CD14-positive monocyte (primary cell): ENCODE data around the gene CLASP1. TPM values are rescaled to one million over a fixed set of nuclear protein-coding genes. Genes with fewer than 3 reads are reported as not detected.

Source experiments
- DNase-seq, 3 donors: peaks; one replicate each; pipeline ENCODE4 v3.0.0-alpha.2; 2011 to 2022
- H2AFZ ChIP-seq: 2 replicates; pipeline ENCODE4 v1.6.0; 2012; ENCODE audit warnings: mild to moderate bottlenecking, low read depth, low read length, inconsistent platforms; ENCODE audit not compliant: insufficient read depth, poor library complexity, severe bottlenecking
- H3K27ac ChIP-seq, 2 donors: 1 replicate in 1 of 2; 2 replicates in 1 of 2; pipeline ENCODE4 v1.5.1; 2012 to 2013; ENCODE audit warnings: low read length in 2 of 2, control low read depth in 1 of 2, inconsistent platforms in 1 of 2, low read depth in 1 of 2, mild to moderate bottlenecking in 1 of 2
- H3K27me3 ChIP-seq, 2 donors: one replicate each; pipeline versions ENCODE4 v1.6.0 to v1.6.1; 2011 to 2013; ENCODE audit warnings: low read length in 2 of 2; ENCODE audit not compliant: control insufficient read depth in 2 of 2, insufficient read depth in 2 of 2
- H3K36me3 ChIP-seq, 2 donors: replicated peaks in 1 of 2; 1 replicate in 1 of 2; 2 replicates in 1 of 2; pipeline versions ENCODE4 v1.5.1 to v1.6.1; 2012 to 2013; ENCODE audit warnings: low read length in 2 of 2, control low read depth in 1 of 2, inconsistent platforms in 1 of 2, mild to moderate bottlenecking in 1 of 2; ENCODE audit not compliant: insufficient read depth in 2 of 2, control insufficient read depth in 1 of 2
- H3K4me1 ChIP-seq, 2 donors: 1 replicate in 1 of 2; 2 replicates in 1 of 2; pipeline versions ENCODE4 v1.5.1 to v1.6.1; 2012 to 2013; ENCODE audit warnings: low read length in 2 of 2, control low read depth in 1 of 2, inconsistent platforms in 1 of 2, mild to moderate bottlenecking in 1 of 2, moderate library complexity in 1 of 2; ENCODE audit not compliant: insufficient read depth in 2 of 2, control insufficient read depth in 1 of 2
- H3K4me2 ChIP-seq: replicated peaks from 2 replicates; pipeline ENCODE3; 2012; ENCODE audit warnings: low read length, moderate library complexity, mild to moderate bottlenecking; ENCODE audit not compliant: poor library complexity, severe bottlenecking; ENCODE audit errors: extremely low read depth
- H3K4me3 ChIP-seq, 3 experiments: fragments of 200-600 bp in 1 of 3; sonication (generic) in 1 of 3; replicated peaks in 1 of 3; 1 replicate in 2 of 3; 2 replicates in 1 of 3; pipeline ENCODE4 v1.5.1; 2011 to 2013; ENCODE audit warnings: low read length in 3 of 3, mild to moderate bottlenecking in 3 of 3, control low read depth in 2 of 3, low read depth in 2 of 3, inconsistent platforms in 1 of 3, moderate library complexity in 1 of 3
- H3K79me2 ChIP-seq: 2 replicates; pipeline ENCODE4 v1.6.0; 2012; ENCODE audit warnings: mild to moderate bottlenecking, control low read depth, inconsistent platforms, low read length, moderate library complexity; ENCODE audit not compliant: insufficient read depth
- H3K9ac ChIP-seq: 2 replicates; pipeline ENCODE4 v1.6.0; 2017; ENCODE audit warnings: low read length, mild to moderate bottlenecking; ENCODE audit not compliant: insufficient read depth, poor library complexity, severe bottlenecking
- H3K9me3 ChIP-seq, 2 donors: replicated peaks in 1 of 2; 1 replicate in 1 of 2; 2 replicates in 1 of 2; pipeline versions ENCODE4 v1.5.1 to v1.6.1; 2012 to 2013; ENCODE audit warnings: low read length in 2 of 2, control low read depth in 1 of 2; ENCODE audit not compliant: control insufficient read depth in 1 of 2, insufficient read depth in 1 of 2
- H4K20me1 ChIP-seq: 2 replicates; pipeline ENCODE4 v1.6.0; 2012; ENCODE audit warnings: mild to moderate bottlenecking, low read length, control low read depth, moderate library complexity; ENCODE audit not compliant: insufficient read depth
- H3K27ac Mint-ChIP-seq, 7 donors: one replicate each; pipeline ENCODE4 v1.8.0; 2020; ENCODE audit warnings: mild to moderate bottlenecking in 7 of 7, mixed read lengths in 7 of 7, moderate library complexity in 6 of 7, inconsistent platforms in 2 of 7
- H3K27me3 Mint-ChIP-seq, 3 donors: one replicate each; pipeline ENCODE4 v1.8.0; 2021 to 2022; ENCODE audit warnings: low read depth in 3 of 3, mild to moderate bottlenecking in 3 of 3, mixed read lengths in 3 of 3, moderate library complexity in 3 of 3, inconsistent platforms in 1 of 3
- H3K36me3 Mint-ChIP-seq, 2 donors: one replicate each; pipeline ENCODE4 v1.8.0; 2020; ENCODE audit warnings: mixed read lengths in 2 of 2, inconsistent platforms in 1 of 2, mild to moderate bottlenecking in 1 of 2
- H3K4me1 Mint-ChIP-seq: one replicate; pipeline ENCODE4 v1.8.0; 2020; ENCODE audit warnings: mild to moderate bottlenecking, mixed read lengths
- H3K4me3 Mint-ChIP-seq, 2 donors: one replicate each; pipeline ENCODE4 v1.8.0; 2020; ENCODE audit warnings: mild to moderate bottlenecking in 2 of 2, mixed read lengths in 2 of 2, moderate library complexity in 1 of 2
- H3K9me3 Mint-ChIP-seq, 7 donors: one replicate each; pipeline ENCODE4 v1.8.0; 2020 to 2022; ENCODE audit warnings: mixed read lengths in 7 of 7, mild to moderate bottlenecking in 6 of 7, moderate library complexity in 6 of 7, inconsistent platforms in 2 of 7
- WGBS: methylation state at CpG from one replicate; pipeline ENCODE4 v1.1.5; 2013; ENCODE audit warnings: missing lambda C conversion rate; ENCODE audit not compliant: insufficient coverage; 5-methylcytosine and 5-hydroxymethylcytosine counted together
- intact Hi-C, 2 donors: fragments of 100-400 bp; cut with micrococcal nuclease; formaldehyde crosslinking; loops; one replicate each; pipeline versions ENCODE4 v1.15.0 to v1.15.1; 2023
- polyA plus RNA-seq, 3 donors: library from polyadenylated mRNA; depleted of rRNA in 1 of 3; unstranded in 2 of 3; stranded (reverse) in 1 of 3; fragments of 300-500 nt in 2 of 3; fragments of >200 nt in 1 of 3; fragmentation: Illumina TruSeq in 2 of 3; gene quantifications; 1 replicate in 2 of 3; 2 replicates in 1 of 3; pipeline ENCODE4 v1.2.3, GENCODE V29; 2012 to 2021
- TF ChIP-seq, protein P1 (sequence below): fragments of 200-600 bp; IDR thresholded peaks from one replicate; pipeline ENCODE4 v1.8.0; 2022; ENCODE audit warnings: antibody characterized with exemption, mild to moderate bottlenecking

Gene CLASP1
- polyA plus RNA-seq, 3 donors: 4.8 to 8.1 (median 7.6) TPM

- H3K4me3 Mint-ChIP-seq: no peak overlapping the region
- TF ChIP-seq, protein P1, sequence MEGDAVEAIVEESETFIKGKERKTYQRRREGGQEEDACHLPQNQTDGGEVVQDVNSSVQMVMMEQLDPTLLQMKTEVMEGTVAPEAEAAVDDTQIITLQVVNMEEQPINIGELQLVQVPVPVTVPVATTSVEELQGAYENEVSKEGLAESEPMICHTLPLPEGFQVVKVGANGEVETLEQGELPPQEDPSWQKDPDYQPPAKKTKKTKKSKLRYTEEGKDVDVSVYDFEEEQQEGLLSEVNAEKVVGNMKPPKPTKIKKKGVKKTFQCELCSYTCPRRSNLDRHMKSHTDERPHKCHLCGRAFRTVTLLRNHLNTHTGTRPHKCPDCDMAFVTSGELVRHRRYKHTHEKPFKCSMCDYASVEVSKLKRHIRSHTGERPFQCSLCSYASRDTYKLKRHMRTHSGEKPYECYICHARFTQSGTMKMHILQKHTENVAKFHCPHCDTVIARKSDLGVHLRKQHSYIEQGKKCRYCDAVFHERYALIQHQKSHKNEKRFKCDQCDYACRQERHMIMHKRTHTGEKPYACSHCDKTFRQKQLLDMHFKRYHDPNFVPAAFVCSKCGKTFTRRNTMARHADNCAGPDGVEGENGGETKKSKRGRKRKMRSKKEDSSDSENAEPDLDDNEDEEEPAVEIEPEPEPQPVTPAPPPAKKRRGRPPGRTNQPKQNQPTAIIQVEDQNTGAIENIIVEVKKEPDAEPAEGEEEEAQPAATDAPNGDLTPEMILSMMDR: no peak
- peaks cover 36 to 46% of the 10 kb centered on the region in 2 donors for H3K36me3 Mint-ChIP-seq
- Histone ChIP-seq H3K27ac (no peak overlapping the region), H2AFZ (no peak overlapping the region), H3K79me2 (peaks cover 76% of the 10 kb centered on the region), H3K4me1 (no peaks in the 10 kb centered on the region), H3K4me2 (no peak overlapping the region), H3K27me3 (no peaks in the 10 kb centered on the region), H3K9ac (no peak overlapping the region), H3K4me3 (no peak overlapping the region), H4K20me1 (peaks cover 22% of the 10 kb centered on the region), H3K36me3 (peaks cover 20 to 33% of the 10 kb centered on the region in 2 donors), H3K9me3 (peaks cover 23 to 33% of the 10 kb centered on the region in 2 donors)
- no peak for DNase-seq
- H3K27ac Mint-ChIP-seq: peak overlapping the region in 1 of 7 donors; percentile 40
- intact Hi-C loops: loop anchor here in 1 of 2 donors (5.0 kb wide), 1 partner anchor 74 kb away; the partner anchor contains the start of gene RNU4ATAC
- H3K4me1 Mint-ChIP-seq: peaks cover 5% of the 10 kb centered on the region
- peaks cover 3 to 8% (median 5%) of the 10 kb centered on the region in 7 donors for H3K9me3 Mint-ChIP-seq
- H3K27me3 Mint-ChIP-seq: peaks cover 0 to 3% (median 0%) of the 10 kb centered on the region in 3 donors
- WGBS: 93% methylated on average over 5 of the region's 11 CpGs
These were observed 43.2 kb downstream of the CLASP1 start for GRCh38 chr2:121605820-121606733.

DNA sequence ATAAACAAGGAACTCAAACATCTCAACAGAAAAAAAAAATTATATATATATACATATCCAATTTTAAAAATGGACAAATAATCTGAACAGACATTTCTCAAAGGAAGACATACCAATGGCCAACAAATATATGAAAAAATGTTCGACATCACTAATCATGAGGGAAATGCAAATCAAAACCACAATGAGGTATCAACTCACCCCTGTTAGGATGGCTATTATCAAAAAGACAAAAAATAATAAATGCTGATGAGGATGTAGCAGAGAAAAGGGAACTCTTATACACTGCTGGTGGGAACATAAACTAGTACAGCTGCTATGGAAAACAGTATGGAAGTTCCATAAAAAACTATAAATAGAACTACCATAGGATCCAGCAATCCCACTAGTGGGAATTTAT lies 46.1 kb downstream of the CLASP1 start:
- Histone ChIP-seq H3K27me3 (no peaks in the 10 kb centered on the region), H3K9me3 (peaks cover 1 to 6% of the 10 kb centered on the region in 2 donors), H4K20me1 (peaks cover 26% of the 10 kb centered on the region), H3K9ac (no peak overlapping the region), H3K4me2 (no peak overlapping the region), H3K79me2 (peaks cover 95% of the 10 kb centered on the region), H3K36me3 (peaks cover 20 to 35% of the 10 kb centered on the region in 2 donors), H3K27ac (no peak overlapping the region), H3K4me3 (no peak overlapping the region), H3K4me1 (no peaks in the 10 kb centered on the region), H2AFZ (no peak overlapping the region)
- Mint-ChIP-seq H3K36me3 (peaks cover 41 to 48% of the 10 kb centered on the region in 2 donors), H3K27me3 (no peaks in the 10 kb centered on the region), H3K9me3 (peaks cover under 1 to 5% (median 2%) of the 10 kb centered on the region in 7 donors), H3K27ac (no peak overlapping the region), H3K4me3 (no peak overlapping the region), H3K4me1 (peaks cover 12% of the 10 kb centered on the region)
- intact Hi-C loops: no loop called here
- no peak for DNase-seq
- WGBS: no CpG with 5 or more reads among the region's 1 CpG
- TF ChIP-seq, protein P1: no peak
